ENCODE results near the gene SLC25A23. TPM values are rescaled to one million over a fixed set of nuclear protein-coding genes. Genes with fewer than 3 reads are reported as not detected.

The SLC25A23 gene
- total and polyA plus RNA-seq, 2 of the 4 experiments (the other 2 are of a cell fraction) = 7.0 to 7.6 TPM

DNA sequence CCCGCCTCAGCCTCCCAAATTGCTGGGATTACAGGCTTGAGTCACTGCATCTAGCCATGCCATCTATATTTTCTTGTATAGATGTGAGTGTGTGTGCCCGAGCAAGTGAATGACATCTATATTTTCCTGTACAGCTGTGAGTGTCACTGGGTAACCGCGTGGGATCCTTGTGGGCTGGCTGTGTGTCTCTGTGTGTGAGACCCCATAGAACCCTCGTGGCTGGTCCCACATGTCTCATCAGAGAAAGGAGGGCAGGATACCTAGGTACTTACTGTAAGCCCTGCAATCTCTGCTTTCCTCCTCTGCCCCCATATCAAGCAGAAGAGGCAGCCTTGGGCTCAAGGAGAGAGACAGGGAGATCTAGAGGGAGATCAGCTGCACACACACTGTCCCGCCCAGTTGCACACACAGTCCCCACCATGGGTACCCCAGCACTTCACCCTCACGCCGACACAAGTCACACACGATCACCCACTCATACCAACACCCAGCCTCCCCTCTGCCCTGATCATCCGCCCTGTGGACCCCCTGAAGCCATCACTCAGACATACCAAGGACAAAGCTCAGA lies 21.3 kb upstream of the SLC25A23 start:
- TF ChIP-seq MAZ (IDR thresholded peaks at IDR 0.05; ENCODE audit: borderline replicate concordance, low read depth, low read length) = no peak
- TF ChIP-seq RCOR1 (IDR thresholded peaks at IDR 0.05; ENCODE audit: insufficient replicate concordance, low read length) = no peak
- no peak for TF ChIP-seq RFX5 (IDR thresholded peaks at IDR 0.05; ENCODE audit: low read depth, low read length)
- no peak for TF ChIP-seq RAD21 (IDR thresholded peaks at IDR 0.05; ENCODE audit: low read length)
- TF ChIP-seq POLR2A (IDR thresholded peaks at IDR 0.05; ENCODE audit: low read depth, low read length) = no peak
- no peak for TF ChIP-seq MAFK (IDR thresholded peaks at IDR 0.05; ENCODE audit: low read depth, low read length)
- TF ChIP-seq CHD1 (IDR thresholded peaks at IDR 0.05; ENCODE audit: low read depth, low read length) = no peak
- TF ChIP-seq FOS (IDR thresholded peaks at IDR 0.05; ENCODE audit: low read depth, low read length) = no peak
- no peak for TF ChIP-seq SMC3 (IDR thresholded peaks at IDR 0.05; ENCODE audit: low read depth, low read length)
- TF ChIP-seq, protein P1, sequence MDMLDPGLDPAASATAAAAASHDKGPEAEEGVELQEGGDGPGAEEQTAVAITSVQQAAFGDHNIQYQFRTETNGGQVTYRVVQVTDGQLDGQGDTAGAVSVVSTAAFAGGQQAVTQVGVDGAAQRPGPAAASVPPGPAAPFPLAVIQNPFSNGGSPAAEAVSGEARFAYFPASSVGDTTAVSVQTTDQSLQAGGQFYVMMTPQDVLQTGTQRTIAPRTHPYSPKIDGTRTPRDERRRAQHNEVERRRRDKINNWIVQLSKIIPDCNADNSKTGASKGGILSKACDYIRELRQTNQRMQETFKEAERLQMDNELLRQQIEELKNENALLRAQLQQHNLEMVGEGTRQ (IDR thresholded peaks at IDR 0.05; ENCODE audit: low read depth, low read length) = no peak
- no peak for TF ChIP-seq BHLHE40 (IDR thresholded peaks at IDR 0.05; ENCODE audit: low read depth, low read length)
- no peak for TF ChIP-seq CTCF (conservative IDR thresholded peaks at IDR 0.05; ENCODE audit: low read depth, low read length)
- TF ChIP-seq CEBPB (IDR thresholded peaks at IDR 0.05; ENCODE audit: low read depth, low read length) = no peak
- no peak for TF ChIP-seq ELK1 (IDR thresholded peaks at IDR 0.05; ENCODE audit: borderline replicate concordance, low read depth, low read length)
- no peak for TF ChIP-seq NFE2L2 (IDR thresholded peaks at IDR 0.05; ENCODE audit: low read depth, low read length)
- TF ChIP-seq MXI1 (IDR thresholded peaks at IDR 0.05; ENCODE audit: borderline replicate concordance, low read depth, low read length) = no peak
- dilution Hi-C loops (cut with HindIII; ENCODE audit: low sequenced_read_pairs, unreplicated experiment) (no loop called here), in situ Hi-C loops (cut with MboI; ENCODE audit: low sequenced_read_pairs) (no loop called here), intact Hi-C loops (cut with micrococcal nuclease) (no loop called here)
- Histone ChIP-seq H3K9ac (ENCODE audit: low read depth, low read length) (no peak overlapping the region), H3K18ac (ENCODE audit: low read depth, low read length) (no peak overlapping the region), H3K56ac (ENCODE audit: extremely low read depth, insufficient read depth, low read length) (no peak overlapping the region), H3K14ac (replicated peaks; ENCODE audit: low read depth, low read length) (no peak overlapping the region), H3K4me1 (ENCODE audit: control insufficient read depth, insufficient read depth, low read length) (no peaks in the 10 kb centered on the region), H4K20me1 (ENCODE audit: insufficient read depth, low read length) (no peaks in the 10 kb centered on the region), H2AK9ac (replicated peaks; ENCODE audit: low read depth, low read length, poor library complexity) (no peak overlapping the region), H4K91ac (ENCODE audit: insufficient read depth, low read depth, low read length) (no peak overlapping the region), H3K27me3 (ENCODE audit: control insufficient read depth, insufficient read depth, low read length) (peaks cover 2% of the 10 kb centered on the region; the same call in 1 of the 2 replicates), H3K36me3 (ENCODE audit: control insufficient read depth, insufficient read depth, low read length) (no peaks in the 10 kb centered on the region), H2BK20ac (ENCODE audit: low read depth, low read length) (no peak overlapping the region), H3K4me3 (ENCODE audit: insufficient read depth, low read depth, low read length) (no peak overlapping the region), H3K4me2 (ENCODE audit: low read depth, low read length) (no peak overlapping the region), H2BK120ac (ENCODE audit: low read depth, low read length) (no peak overlapping the region), H2AK5ac (ENCODE audit: low read depth, low read length) (no peak overlapping the region), H2BK15ac (ENCODE audit: low read depth, low read length) (no peak overlapping the region), H2AFZ (replicated peaks; ENCODE audit: low read length, poor library complexity) (no peak overlapping the region), H4K5ac (ENCODE audit: low read depth, low read length) (no peak overlapping the region), H3K79me1 (ENCODE audit: low read depth in 1 of 2, low read length in 2 of 2) (no peaks in the 10 kb centered on the region), H3K4ac (ENCODE audit: low read depth, low read length) (no peak overlapping the region), H3K9me3 (ENCODE audit: control insufficient read depth, insufficient read depth, low read length) (peaks cover 3% of the 10 kb centered on the region; the same call in 1 of the 2 replicates), H2BK5ac (ENCODE audit: low read depth, low read length, poor library complexity, severe bottlenecking) (no peak overlapping the region), H4K8ac (ENCODE audit: low read depth in 2 of 2, low read length in 2 of 2) (no peak overlapping the region), H3K27ac (ENCODE audit: insufficient read depth, low read length) (no peak overlapping the region), H3K23ac (ENCODE audit: low read depth, low read length) (no peak overlapping the region), H3K9me1 (ENCODE audit: insufficient read depth, low read length) (no peaks in the 10 kb centered on the region)
- ChIA-PET CTCF (no interaction called here), POLR2A (ENCODE audit: unreplicated experiment) (no interaction called here)
- no TSS peak for BruUV-seq (replicated peaks)
- ATAC-seq (ENCODE audit: low read depth) (no peak), DNase-seq (no peak)
- 17% methylated on average over 1 of the region's 10 CpGs; no CpG with 5 or more reads in 1 of the 2 experiments for WGBS, 2 experiments (ENCODE audit: extremely low coverage in 2 of 2, insufficient read length in 1 of 2)
